ENCODE measurements around the gene BET1L.

The BET1L gene

GRCh38 chr11:202490-202889 lies 4.7 kb downstream of the BET1L start:
- Histone ChIP-seq H3K27me3 (ENCODE audit: insufficient read depth, poor library complexity, severe bottlenecking) (no peaks in the 10 kb centered on the region), H3K36me3 (ENCODE audit: low read depth) (peaks cover 8% of the 10 kb centered on the region), H3K9me3 (ENCODE audit: severe bottlenecking) (no peaks in the 10 kb centered on the region), H3K27ac (ENCODE audit: poor library complexity, severe bottlenecking) (no peak overlapping the region), H3K4me1 (ENCODE audit: insufficient read depth, poor library complexity, severe bottlenecking) (no peaks in the 10 kb centered on the region), H3K4me3 (ENCODE audit: severe bottlenecking) (no peak overlapping the region)
- no peak for ATAC-seq (ENCODE audit: low read depth)
- no peak for TF ChIP-seq CTCF (IDR thresholded peaks at IDR 0.05; ENCODE audit: poor library complexity, severe bottlenecking)
- no peak for DNase-seq (ENCODE audit: low spot score)

- no peak for ATAC-seq (ENCODE audit: low read depth)
- Histone ChIP-seq H3K27me3 (ENCODE audit: insufficient read depth, poor library complexity, severe bottlenecking) (no peaks in the 10 kb centered on the region), H3K27ac (ENCODE audit: poor library complexity, severe bottlenecking) (no peak overlapping the region), H3K4me3 (ENCODE audit: severe bottlenecking) (no peak overlapping the region), H3K9me3 (ENCODE audit: severe bottlenecking) (no peaks in the 10 kb centered on the region), H3K4me1 (ENCODE audit: insufficient read depth, poor library complexity, severe bottlenecking) (no peaks in the 10 kb centered on the region), H3K36me3 (ENCODE audit: low read depth) (peaks cover 8% of the 10 kb centered on the region)
- no peak for TF ChIP-seq CTCF (IDR thresholded peaks at IDR 0.05; ENCODE audit: poor library complexity, severe bottlenecking)
- DNase-seq (ENCODE audit: low spot score) = no peak
Measured at GRCh38 chr11:201966-202365, 5.2 kb downstream of the BET1L start.

GRCh38 chr11:200224-201003 lies 6.8 kb downstream of the BET1L start:
- no peak for ATAC-seq (ENCODE audit: low read depth)
- Histone ChIP-seq H3K9me3 (ENCODE audit: severe bottlenecking) (no peaks in the 10 kb centered on the region), H3K36me3 (ENCODE audit: low read depth) (peaks cover 8% of the 10 kb centered on the region), H3K27me3 (ENCODE audit: insufficient read depth, poor library complexity, severe bottlenecking) (no peaks in the 10 kb centered on the region), H3K4me3 (ENCODE audit: severe bottlenecking) (no peak overlapping the region), H3K4me1 (ENCODE audit: insufficient read depth, poor library complexity, severe bottlenecking) (no peaks in the 10 kb centered on the region), H3K27ac (ENCODE audit: poor library complexity, severe bottlenecking) (no peak overlapping the region)
- TF ChIP-seq CTCF (IDR thresholded peaks at IDR 0.05; ENCODE audit: poor library complexity, severe bottlenecking) = no peak
- no peak for DNase-seq (ENCODE audit: low spot score)

GRCh38 chr11:199782-200181 lies 7.4 kb downstream of the BET1L start:
- H3K4me1 ChIP-seq (ENCODE audit: insufficient read depth, poor library complexity, severe bottlenecking) = no peaks in the 10 kb centered on the region
- no peak for DNase-seq (ENCODE audit: low spot score)
- no peaks in the 10 kb centered on the region for H3K27me3 ChIP-seq (ENCODE audit: insufficient read depth, poor library complexity, severe bottlenecking)
- H3K36me3 ChIP-seq (ENCODE audit: low read depth) = peaks cover 4% of the 10 kb centered on the region
- no peak; the same call in 2 of the 3 replicates for ATAC-seq (ENCODE audit: low read depth)
- TF ChIP-seq CTCF (IDR thresholded peaks at IDR 0.05; ENCODE audit: poor library complexity, severe bottlenecking) = no peak
- no peaks in the 10 kb centered on the region for H3K9me3 ChIP-seq (ENCODE audit: severe bottlenecking)
- no peak overlapping the region for H3K27ac ChIP-seq (ENCODE audit: poor library complexity, severe bottlenecking)
- no peak overlapping the region for H3K4me3 ChIP-seq (ENCODE audit: severe bottlenecking)

GRCh38 chr11:199004-199581 lies 8.1 kb downstream of the BET1L start:
- Histone ChIP-seq H3K27ac (ENCODE audit: poor library complexity, severe bottlenecking) (no peak overlapping the region), H3K36me3 (ENCODE audit: low read depth) (no peaks in the 10 kb centered on the region), H3K9me3 (ENCODE audit: severe bottlenecking) (no peaks in the 10 kb centered on the region), H3K4me3 (ENCODE audit: severe bottlenecking) (no peak overlapping the region), H3K4me1 (ENCODE audit: insufficient read depth, poor library complexity, severe bottlenecking) (no peaks in the 10 kb centered on the region), H3K27me3 (ENCODE audit: insufficient read depth, poor library complexity, severe bottlenecking) (no peaks in the 10 kb centered on the region)
- ATAC-seq (ENCODE audit: low read depth) (no peak), DNase-seq (ENCODE audit: low spot score) (no peak)
- TF ChIP-seq CTCF (IDR thresholded peaks at IDR 0.05; ENCODE audit: poor library complexity, severe bottlenecking) = no peak
